GM10248 (cell line): ENCODE measurements around the gene IRF5.

Experiments used
- CTCF ChIA-PET: fragments of 300-600 bp; sonication (Branson Sonifier 250); formaldehyde crosslinking; extraction: SDS; loops from one replicate; lab custom pipeline; 2021; ENCODE audit warnings: antibody characterized with exemption; lab: Yijun Ruan, JAX
- POLR2A ChIA-PET: fragments of 350-650 bp; sonication (Branson Sonifier 250); formaldehyde crosslinking; extraction: SDS; loops from one replicate; lab custom pipeline; 2020; ENCODE audit warnings: antibody characterized with exemption; lab: Yijun Ruan, JAX
- DNase-seq: peaks from one replicate; pipeline ENCODE4 v3.0.0; 2012; ENCODE audit errors: extremely low spot score
- TF ChIP-seq, protein P1 (sequence below): IDR thresholded peaks from 2 replicates; pipeline ENCODE4 v1.5.1; 2012; ENCODE audit warnings: mild to moderate bottlenecking, low read depth; ENCODE audit errors: extremely low read depth, missing control alignments, control extremely low read depth

IRF5 gene

DNA sequence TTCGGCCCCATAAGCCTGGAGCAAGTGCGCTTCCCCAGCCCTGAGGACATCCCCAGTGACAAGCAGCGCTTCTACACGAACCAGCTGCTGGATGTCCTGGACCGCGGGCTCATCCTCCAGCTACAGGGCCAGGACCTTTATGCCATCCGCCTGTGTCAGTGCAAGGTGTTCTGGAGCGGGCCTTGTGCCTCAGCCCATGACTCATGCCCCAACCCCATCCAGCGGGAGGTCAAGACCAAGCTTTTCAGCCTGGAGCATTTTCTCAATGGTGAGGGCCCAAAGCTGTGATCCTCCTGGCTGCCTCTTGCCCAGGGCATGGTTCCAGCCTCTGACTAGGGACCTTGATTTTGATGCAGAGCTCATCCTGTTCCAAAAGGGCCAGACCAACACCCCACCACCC, 10.1 kb downstream of the IRF5 start:
- TF ChIP-seq, protein P1, sequence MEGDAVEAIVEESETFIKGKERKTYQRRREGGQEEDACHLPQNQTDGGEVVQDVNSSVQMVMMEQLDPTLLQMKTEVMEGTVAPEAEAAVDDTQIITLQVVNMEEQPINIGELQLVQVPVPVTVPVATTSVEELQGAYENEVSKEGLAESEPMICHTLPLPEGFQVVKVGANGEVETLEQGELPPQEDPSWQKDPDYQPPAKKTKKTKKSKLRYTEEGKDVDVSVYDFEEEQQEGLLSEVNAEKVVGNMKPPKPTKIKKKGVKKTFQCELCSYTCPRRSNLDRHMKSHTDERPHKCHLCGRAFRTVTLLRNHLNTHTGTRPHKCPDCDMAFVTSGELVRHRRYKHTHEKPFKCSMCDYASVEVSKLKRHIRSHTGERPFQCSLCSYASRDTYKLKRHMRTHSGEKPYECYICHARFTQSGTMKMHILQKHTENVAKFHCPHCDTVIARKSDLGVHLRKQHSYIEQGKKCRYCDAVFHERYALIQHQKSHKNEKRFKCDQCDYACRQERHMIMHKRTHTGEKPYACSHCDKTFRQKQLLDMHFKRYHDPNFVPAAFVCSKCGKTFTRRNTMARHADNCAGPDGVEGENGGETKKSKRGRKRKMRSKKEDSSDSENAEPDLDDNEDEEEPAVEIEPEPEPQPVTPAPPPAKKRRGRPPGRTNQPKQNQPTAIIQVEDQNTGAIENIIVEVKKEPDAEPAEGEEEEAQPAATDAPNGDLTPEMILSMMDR, result no peak
- ChIA-PET POLR2A (interaction anchor here (0.9 to 2.2 kb wide), 4 partner anchors 8 to 107 kb away, joined by 3 to 12 read pairs (median 4); partner anchors contain the start of genes IRF5 and TNPO3), CTCF (interaction anchor here (1.3 to 11.8 kb wide), 7 partner anchors 9 to 144 kb away, joined by 3 to 140 read pairs (median 7); partner anchors contain the start of gene IRF5)
- DNase-seq, result no peak

DNA sequence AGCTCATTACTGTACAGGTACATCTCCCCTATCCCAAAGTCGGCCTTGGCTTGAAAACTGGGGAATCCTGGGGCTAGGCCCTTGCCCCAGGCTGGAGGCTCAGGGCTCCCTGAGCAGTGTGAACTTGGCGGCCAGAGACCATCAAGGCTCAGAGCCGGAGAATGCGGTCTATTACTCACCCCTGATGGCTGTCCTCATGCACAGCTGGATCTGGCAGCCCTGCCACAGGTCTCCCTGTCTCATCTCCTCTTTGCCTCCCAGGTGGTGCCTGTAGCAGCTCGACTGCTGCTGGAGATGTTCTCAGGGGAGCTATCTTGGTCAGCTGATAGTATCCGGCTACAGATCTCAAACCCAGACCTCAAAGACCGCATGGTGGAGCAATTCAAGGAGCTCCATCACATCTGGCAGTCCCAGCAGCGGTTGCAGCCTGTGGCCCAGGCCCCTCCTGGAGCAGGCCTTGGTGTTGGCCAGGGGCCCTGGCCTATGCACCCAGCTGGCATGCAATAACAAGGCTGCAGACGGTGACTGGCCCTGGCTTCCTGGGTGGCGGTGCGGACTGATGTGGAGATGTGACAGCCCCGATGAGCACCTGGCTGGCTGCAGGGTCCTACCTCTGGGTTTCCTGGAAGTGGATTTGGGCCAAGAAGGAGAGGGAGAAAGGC, 10.7 kb downstream of the IRF5 start:
- TF ChIP-seq, protein P1, result no peak
- ChIA-PET CTCF (interaction anchor here (1.3 to 16.2 kb wide), 8 partner anchors 4 to 143 kb away, joined by 3 to 140 read pairs (median 8); partner anchors contain the start of gene IRF5), POLR2A (interaction anchor here (1.1 to 2.2 kb wide), 3 partner anchors 8 to 15 kb away, joined by 3 to 12 read pairs (median 4); partner anchors contain the start of gene IRF5)
- DNase-seq, result no peak

DNA sequence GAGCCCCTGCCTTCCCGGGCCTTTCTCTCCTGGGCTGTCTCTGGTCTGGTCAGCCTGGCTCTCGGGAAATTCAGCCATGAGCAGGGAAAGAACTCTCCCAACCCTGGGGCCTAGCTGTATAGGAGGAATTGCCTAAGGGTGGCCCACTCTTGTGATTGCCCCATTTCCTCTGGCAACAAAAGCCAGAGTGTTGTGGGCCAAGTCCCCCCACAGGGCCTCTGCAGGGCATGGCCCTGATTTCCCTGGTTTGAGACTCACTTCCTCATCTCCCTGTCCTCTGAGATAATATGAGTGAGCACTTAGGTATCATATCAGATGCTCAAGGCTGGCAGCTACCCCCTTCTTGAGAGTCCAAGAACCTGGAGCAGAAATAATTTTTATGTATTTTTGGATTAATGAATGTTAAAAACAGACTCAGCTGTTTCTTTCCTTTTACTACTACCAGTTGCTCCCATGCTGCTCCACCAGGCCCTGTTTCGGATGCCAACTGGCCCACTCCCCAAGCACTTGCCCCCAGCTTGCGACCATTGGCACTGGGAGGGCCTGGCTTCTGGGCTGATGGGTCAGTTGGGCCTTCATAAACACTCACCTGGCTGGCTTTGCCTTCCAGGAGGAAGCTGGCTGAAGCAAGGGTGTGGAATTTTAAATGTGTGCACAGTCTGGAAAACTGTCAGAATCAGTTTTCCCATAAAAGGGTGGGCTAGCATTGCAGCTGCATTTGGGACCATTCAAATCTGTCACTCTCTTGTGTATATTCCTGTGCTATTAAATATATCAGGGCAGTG, 11.4 kb downstream of the IRF5 start:
- ChIA-PET POLR2A (interaction anchor here (2.2 kb wide), 1 partner anchor 9 kb away, joined by 12 read pairs; no protein-coding TSS in a partner anchor), CTCF (interaction anchor here (1.3 to 16.2 kb wide), 8 partner anchors 5 to 143 kb away, joined by 3 to 140 read pairs (median 8); partner anchors contain the start of gene IRF5)
- TF ChIP-seq, protein P1, result no peak
- DNase-seq, result no peak

DNA sequence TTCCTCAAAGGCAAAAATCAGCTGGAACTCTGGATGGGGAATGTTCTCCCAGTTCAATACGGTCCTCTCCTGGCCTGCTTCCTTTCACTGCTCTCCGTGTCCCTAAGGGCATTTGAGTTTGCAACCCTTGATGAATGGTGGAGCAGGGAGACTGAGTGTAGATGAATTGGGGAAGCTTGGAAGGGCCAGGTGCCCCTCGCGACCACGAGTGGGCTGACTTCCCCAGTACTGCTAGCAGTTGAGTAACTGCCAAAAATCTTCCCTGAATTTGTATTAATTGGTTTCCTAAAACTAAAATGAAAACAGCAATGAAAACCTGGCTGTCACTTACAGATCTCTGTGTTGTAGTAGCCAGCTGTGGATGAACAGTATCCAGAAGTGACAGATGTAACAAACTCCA, 13.6 kb downstream of the IRF5 start:
- DNase-seq, result no peak
- TF ChIP-seq, protein P1, result no peak
- ChIA-PET CTCF (interaction anchor here (1.4 to 16.2 kb wide), 2 partner anchors 7 to 12 kb away, joined by 5 to 140 read pairs; no protein-coding TSS in a partner anchor), POLR2A (interaction anchor here (0.7 to 1.9 kb wide), 4 partner anchors 9 to 196 kb away, joined by 3 to 14 read pairs (median 3); partner anchors contain the start of gene IRF5)

DNA sequence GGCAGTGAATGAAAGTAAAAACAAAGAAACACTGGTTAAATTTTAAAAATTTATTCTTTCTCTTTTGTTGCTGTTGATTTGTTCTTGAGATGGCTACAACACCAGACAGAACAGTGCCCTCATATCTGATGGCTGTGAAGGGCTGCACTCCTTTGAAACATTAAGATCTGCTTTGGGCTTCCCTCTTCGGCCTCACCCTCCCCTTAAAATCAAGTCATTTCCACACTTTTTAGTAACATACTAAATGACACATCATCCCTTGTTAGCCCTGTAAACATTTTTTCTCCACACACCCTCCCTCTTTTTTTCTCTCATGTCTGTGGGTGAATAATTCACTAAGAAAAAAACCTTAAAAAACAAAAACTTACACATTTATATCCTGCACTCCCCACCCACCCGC, 16.4 kb downstream of the IRF5 start:
- CTCF ChIA-PET, result interaction anchor here (1.2 to 16.2 kb wide), 4 partner anchors 10 to 138 kb away, joined by 3 to 140 read pairs (median 5); no protein-coding TSS in a partner anchor

More for the DNA sequence above, 16.4 kb downstream of the IRF5 start:
- TF ChIP-seq, protein P1, result no peak
- POLR2A ChIA-PET, result interaction anchor here (0.6 to 1.4 kb wide), 4 partner anchors 12 to 100 kb away, joined by 3 to 14 read pairs (median 3); no protein-coding TSS in a partner anchor
- no peak for DNase-seq
